Measurements from ENCODE around the gene TARS2. TPM values are rescaled to one million over a fixed set of nuclear protein-coding genes. Genes with fewer than 3 reads are reported as not detected.

The TARS2 gene
- total RNA-seq, 4 donors from 2014 or later = 8.2 to 16.7 (median 15.9) TPM

DNA sequence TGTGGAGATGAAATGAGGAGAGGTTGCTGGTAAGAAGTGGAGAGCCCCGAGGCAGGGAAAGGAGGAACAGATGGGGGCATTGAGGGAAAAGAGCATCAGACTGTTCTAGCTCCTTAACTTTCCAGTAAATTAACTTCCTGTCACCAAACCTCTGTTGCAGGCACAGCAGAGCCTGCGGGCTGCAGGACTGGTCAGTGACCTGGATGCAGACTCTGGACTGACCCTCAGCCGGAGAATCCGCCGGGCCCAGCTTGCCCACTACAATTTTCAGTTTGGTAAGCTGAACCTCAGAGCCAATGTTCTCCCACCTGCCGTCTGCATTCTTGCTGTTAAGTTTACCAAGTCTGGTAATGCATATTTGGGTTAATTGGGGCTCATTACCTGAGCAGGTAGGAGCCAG, 18.2 kb downstream of the TARS2 start:
- TF ChIP-seq, protein P1, sequence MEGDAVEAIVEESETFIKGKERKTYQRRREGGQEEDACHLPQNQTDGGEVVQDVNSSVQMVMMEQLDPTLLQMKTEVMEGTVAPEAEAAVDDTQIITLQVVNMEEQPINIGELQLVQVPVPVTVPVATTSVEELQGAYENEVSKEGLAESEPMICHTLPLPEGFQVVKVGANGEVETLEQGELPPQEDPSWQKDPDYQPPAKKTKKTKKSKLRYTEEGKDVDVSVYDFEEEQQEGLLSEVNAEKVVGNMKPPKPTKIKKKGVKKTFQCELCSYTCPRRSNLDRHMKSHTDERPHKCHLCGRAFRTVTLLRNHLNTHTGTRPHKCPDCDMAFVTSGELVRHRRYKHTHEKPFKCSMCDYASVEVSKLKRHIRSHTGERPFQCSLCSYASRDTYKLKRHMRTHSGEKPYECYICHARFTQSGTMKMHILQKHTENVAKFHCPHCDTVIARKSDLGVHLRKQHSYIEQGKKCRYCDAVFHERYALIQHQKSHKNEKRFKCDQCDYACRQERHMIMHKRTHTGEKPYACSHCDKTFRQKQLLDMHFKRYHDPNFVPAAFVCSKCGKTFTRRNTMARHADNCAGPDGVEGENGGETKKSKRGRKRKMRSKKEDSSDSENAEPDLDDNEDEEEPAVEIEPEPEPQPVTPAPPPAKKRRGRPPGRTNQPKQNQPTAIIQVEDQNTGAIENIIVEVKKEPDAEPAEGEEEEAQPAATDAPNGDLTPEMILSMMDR (IDR thresholded peaks at IDR 0.05; ENCODE audit: low read depth) = no peak

DNA sequence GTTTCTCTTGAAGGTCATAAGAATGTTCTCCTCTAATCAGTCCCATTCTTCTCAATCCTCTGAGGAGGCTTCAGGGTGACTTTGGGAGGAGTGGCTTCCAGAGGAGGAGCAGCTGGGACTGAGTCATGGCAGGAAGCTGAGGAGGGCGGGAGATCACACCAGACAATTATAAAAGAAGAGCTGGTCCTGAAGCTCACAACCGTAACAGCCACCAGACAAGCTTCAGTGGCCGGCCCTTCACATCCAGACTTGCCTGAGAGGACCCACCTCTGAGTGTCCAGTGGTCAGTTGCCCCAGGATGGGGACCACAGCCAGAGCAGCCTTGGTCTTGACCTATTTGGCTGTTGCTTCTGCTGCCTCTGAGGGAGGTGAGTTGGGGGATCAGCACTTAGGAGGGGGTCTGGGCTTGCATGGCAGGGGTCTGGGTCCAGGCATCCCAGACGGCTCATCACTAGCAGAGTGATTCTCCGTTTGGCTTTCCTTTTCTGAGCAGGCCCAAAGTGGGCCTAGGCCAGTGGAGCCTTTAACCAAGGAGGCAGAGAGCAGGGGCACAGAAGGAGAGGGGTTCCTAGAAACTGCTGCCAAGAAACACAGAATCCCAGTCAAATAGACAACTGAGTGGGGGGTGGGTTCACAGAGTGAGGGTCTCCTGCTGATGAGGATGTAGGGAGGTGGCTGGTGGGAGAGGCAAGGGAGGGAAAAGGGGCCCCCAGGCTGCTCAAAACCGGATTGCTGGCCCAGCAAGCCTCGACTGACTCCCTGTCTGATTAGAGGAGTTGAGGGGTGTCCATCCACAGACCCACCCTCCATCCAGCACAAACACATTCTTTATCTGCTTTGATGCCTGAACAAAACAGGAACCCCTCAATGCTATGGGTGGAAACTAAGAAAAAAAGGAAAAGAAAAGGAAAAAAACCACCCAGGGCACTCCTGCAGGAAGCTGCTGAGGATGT, 21.0 kb downstream of the TARS2 start, which contains the start of gene ECM1:
Gene ECM1, plus strand, starts transcription at position 198 of the 953 bp plus-strand sequence. Its CDS starts 101 bp downstream, at position 299.
- TF ChIP-seq, protein P1 (IDR thresholded peaks at IDR 0.05; ENCODE audit: low read depth) = no peak

DNA sequence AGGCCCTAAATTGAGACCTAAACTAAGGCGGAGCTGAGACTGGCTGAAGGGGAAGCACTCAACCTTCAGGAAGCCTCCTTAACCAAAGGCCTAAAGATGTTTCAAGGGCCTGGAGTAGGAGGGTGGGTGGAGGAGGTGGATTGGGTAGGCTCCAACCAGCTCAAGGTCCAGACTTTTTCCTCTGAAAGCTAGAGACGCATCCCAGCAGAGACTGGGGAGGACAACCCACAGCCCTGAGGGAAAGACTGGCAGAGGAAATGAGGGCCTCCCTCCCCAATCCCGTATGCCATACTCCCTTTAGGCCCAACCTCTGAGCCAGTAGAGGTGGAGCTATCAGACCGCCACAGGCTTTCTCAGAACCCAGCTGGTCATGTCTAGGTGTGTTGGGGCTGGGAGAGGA, 21.8 kb downstream of the TARS2 start:
- TF ChIP-seq, protein P1 (IDR thresholded peaks at IDR 0.05; ENCODE audit: low read depth) = no peak

DNA sequence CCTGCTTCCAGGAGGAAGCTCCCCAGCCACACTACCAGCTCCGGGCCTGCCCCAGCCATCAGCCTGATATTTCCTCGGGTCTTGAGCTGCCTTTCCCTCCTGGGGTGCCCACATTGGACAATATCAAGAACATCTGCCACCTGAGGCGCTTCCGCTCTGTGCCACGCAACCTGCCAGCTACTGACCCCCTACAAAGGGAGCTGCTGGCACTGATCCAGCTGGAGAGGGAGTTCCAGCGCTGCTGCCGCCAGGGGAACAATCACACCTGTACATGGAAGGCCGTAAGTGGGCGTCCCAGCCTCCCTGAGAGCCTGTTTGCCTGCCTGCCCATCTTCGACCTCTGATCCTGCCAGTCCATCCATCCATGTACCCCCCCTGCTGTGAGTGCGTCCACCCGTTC, 24.3 kb downstream of the TARS2 start:
- TF ChIP-seq, protein P1 (IDR thresholded peaks at IDR 0.05; ENCODE audit: low read depth) = no peak

DNA sequence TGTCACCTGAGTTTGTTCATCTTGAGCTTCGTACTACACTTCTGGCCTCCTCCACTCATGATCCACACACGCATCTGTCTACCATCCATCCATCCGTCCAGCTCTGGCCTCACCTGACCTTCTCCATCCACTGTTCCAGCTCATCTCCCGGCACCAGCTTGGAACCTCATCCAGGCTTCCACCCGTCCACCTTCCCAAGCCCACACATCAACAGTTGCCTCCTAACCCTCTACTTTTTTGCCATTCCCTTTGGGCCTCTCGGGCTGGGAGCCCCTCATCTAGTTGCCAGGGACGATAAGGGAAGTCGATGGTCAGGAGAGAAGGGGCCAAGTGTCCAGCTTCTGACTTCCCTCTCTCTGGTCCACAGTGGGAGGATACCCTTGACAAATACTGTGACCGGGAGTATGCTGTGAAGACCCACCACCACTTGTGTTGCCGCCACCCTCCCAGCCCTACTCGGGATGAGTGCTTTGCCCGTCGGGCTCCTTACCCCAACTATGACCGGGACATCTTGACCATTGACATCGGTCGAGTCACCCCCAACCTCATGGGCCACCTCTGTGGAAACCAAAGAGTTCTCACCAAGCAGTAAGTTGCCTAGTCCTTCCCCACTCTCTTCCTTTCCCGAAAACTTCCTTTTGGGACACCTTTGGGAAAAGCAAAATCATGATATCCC, 24.9 kb downstream of the TARS2 start:
- TF ChIP-seq, protein P1 (IDR thresholded peaks at IDR 0.05; ENCODE audit: low read depth) = no peak

DNA sequence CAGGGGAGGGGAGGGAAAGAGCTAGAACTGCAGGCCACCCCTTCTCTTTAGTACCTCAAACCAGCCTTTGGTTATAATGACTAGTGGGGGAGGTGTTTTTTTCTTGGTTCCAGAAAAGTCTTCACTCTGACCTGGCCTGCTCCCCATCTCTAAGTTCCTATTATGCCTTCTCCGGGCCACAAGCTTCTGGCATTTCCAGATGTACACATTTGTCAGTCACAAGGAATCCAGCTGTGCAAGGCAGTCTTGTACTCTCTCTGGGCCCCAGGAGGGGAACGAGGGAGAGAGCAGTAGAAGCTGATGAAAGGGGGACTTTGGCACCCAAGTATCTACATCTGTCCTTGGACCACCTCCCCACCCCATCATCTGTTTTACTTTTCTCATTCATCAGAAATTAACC, 25.6 kb downstream of the TARS2 start:
- TF ChIP-seq, protein P1 (IDR thresholded peaks at IDR 0.05; ENCODE audit: low read depth) = no peak

DNA sequence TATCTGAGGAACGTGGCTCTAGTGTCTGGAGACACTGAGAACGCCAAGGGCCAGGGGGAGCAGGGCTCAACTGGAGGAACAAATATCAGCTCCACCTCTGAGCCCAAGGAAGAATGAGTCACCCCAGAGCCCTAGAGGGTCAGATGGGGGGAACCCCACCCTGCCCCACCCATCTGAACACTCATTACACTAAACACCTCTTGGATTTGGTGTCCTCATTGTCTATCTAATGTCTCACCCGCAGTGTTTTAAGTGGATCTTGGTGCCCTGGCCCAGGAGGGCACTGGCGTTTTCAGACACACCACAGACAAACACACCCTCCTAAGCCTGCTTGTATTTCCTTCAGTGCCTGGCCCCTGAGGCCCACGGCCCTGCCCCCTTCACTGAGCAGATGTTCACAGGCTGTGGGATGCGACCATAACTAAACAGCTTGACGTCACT, 26.2 kb downstream of the TARS2 start:
- TF ChIP-seq, protein P1 (IDR thresholded peaks at IDR 0.05; ENCODE audit: low read depth) = no peak

Measured in subcutaneous adipose tissue (tissue), 4 donors.